ENCODE data around the gene KLHDC1.

DNA sequence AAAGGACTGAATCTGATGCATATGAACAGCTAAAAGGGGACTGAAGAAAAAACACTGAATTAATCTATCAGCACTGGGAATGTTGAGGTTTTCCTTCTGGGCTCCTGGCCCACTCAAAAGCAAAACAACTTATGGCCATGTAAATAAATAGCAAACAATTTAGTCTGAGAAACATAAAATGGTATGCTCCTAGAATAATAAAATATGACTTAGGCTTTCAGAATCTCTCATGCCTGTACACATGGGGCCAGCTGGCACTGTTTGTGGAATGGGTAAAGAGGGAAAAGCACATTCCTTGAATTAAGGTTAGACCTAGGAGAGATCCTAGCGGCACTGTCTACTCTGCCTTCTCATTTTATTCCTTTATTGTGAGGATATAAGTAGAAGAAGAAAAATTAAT, 81.2 kb downstream of the KLHDC1 start:
- TF ChIP-seq TAF1 (IDR thresholded peaks at IDR 0.05; ENCODE audit: low read depth, low read length) = no peak
- TF ChIP-seq POLR2A (IDR thresholded peaks at IDR 0.05; ENCODE audit: low read depth, low read length) = no peak
- no peak for TF ChIP-seq POLR2AphosphoS5 (IDR thresholded peaks at IDR 0.05; ENCODE audit: low read depth, low read length)
- TF ChIP-seq SPI1 (IDR thresholded peaks at IDR 0.05; ENCODE audit: low read depth, low read length) = no peak
- TF ChIP-seq PAX5 (IDR thresholded peaks at IDR 0.05; ENCODE audit: insufficient read depth, low read length, severe bottlenecking) = no peak
- no peak for TF ChIP-seq POU2F2 (IDR thresholded peaks at IDR 0.05; ENCODE audit: low read depth, low read length)

All from GM12891 (cell line).